Lower leg skin (tissue), 4 donors: ENCODE measurements around the gene BLVRB. TPM values are rescaled to one million over a fixed set of nuclear protein-coding genes. Genes with fewer than 3 reads are reported as not detected.
"Not testable (repeated sequence)": the region's sequence is repeated elsewhere in the genome, so short reads cannot be mapped to it uniquely, and the experiment has no call there.

Experiments used
- DNase-seq, 2 donors: peaks; one replicate each; pipeline ENCODE4 v3.0.0-alpha.2; 2019; ENCODE audit warnings: low spot score in 2 of 2
- H3K4me3 ChIP-seq: fragments of 200-600 bp; sonication (generic); 2 replicates; pipeline ENCODE4 v1.5.1; 2017; ENCODE audit warnings: mild to moderate bottlenecking, low read depth; ENCODE audit not compliant: poor library complexity, severe bottlenecking
- CTCF ChIP-seq, 3 donors: fragments of 450-650 bp; IDR thresholded peaks; one replicate each; pipeline ENCODE4 v1.5.1; 2016; ENCODE audit warnings: antibody characterized with exemption in 3 of 3, mild to moderate bottlenecking in 3 of 3, moderate library complexity in 2 of 3
- POLR2A ChIP-seq, 2 donors: fragments of 450-650 bp; IDR thresholded peaks; one replicate each; pipeline ENCODE4 v1.6.1; 2016 to 2017; ENCODE audit warnings: antibody characterized with exemption in 2 of 2, mild to moderate bottlenecking in 1 of 2, moderate library complexity in 1 of 2
- WGBS, 2 donors: methylation state at CpG; one replicate each; pipeline ENCODE4 v1.1.5; 2018; 5-methylcytosine and 5-hydroxymethylcytosine counted together
- intact Hi-C: fragments of 100-400 bp; cut with DNase I; formaldehyde crosslinking; loops from one replicate; pipeline ENCODE4 v1.15.0; 2023; ENCODE audit warnings: low total_unique reads
- total RNA-seq, 4 donors: library from RNA; depleted of rRNA; stranded (reverse); fragments of >200 nt; gene quantifications; one replicate each; pipeline ENCODE4 v1.1.0, GENCODE V29; 2016

The BLVRB gene
- total RNA-seq, 4 donors from 2014 or later: 139 to 161 (median 154) TPM

GRCh38 chr19:40494191-40494838 is 28.8 kb upstream of the BLVRB start:
- no peak overlapping the region for H3K4me3 ChIP-seq
- intact Hi-C loops: no loop called here
- TF ChIP-seq POLR2A (IDR thresholded peaks at IDR 0.05) (no peak), CTCF (IDR thresholded peaks at IDR 0.05) (no peak)
- no peak for DNase-seq
- WGBS, 2 donors: 74 to 82% methylated on average over 1 of the region's 1 CpG

- no peak overlapping the region for H3K4me3 ChIP-seq
- no peak for TF ChIP-seq POLR2A (IDR thresholded peaks at IDR 0.05)
- no peak for TF ChIP-seq CTCF (IDR thresholded peaks at IDR 0.05)
- DNase-seq: no peak
- intact Hi-C loops: no loop called here
- 68 to 74% methylated on average over 4 of the region's 4 CpGs for WGBS, 2 donors
Measured at GRCh38 chr19:40493778-40494177, 28.2 kb upstream of the BLVRB start.

GRCh38 chr19:40492274-40492673 is 26.7 kb upstream of the BLVRB start:
- intact Hi-C loops: no loop called here
- DNase-seq: no peak
- WGBS, 2 donors: 92% methylated on average over 3 of the region's 3 CpGs
- no peak overlapping the region for H3K4me3 ChIP-seq
- TF ChIP-seq POLR2A (IDR thresholded peaks at IDR 0.05) (no peak), CTCF (IDR thresholded peaks at IDR 0.05) (no peak)

- intact Hi-C loops: no loop called here
- TF ChIP-seq POLR2A (IDR thresholded peaks at IDR 0.05): no peak
- TF ChIP-seq CTCF (IDR thresholded peaks at IDR 0.05): no peak
- DNase-seq: no peak
- H3K4me3 ChIP-seq: no peak overlapping the region
- 64 to 67% methylated on average over 23 to 25 of the region's 25 CpGs for WGBS, 2 donors
Measured at GRCh38 chr19:40489882-40490230, 24.3 kb upstream of the BLVRB start.

DNA sequence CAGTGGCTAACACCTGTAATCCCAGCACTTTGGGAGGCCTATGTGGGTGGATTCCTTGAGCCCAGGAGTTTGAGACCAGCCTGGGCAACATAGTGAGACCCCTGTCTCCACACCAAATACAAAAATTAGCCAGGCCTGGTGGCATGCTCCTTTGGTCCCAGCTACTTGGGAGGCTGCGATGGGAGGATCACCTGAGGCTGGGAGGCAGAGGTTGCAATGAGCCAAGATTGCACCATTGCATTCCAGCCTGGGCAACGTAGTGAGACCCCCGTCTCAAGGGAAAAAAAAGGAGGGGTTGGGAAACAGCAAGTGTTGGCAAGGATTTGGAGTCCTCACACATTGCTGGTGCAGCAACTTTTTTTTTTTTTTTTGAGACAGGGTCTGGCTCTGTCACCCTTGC is 20.5 kb upstream of the BLVRB start:
- intact Hi-C loops: no loop called here
- no peak overlapping the region for H3K4me3 ChIP-seq
- no peak for DNase-seq
- no peak for TF ChIP-seq POLR2A (IDR thresholded peaks at IDR 0.05)
- 86 to 92% methylated on average over 3 of the region's 3 CpGs for whole genome bisulfite sequencing, 2 donors

GRCh38 chr19:40475878-40476644 is 10.5 kb upstream of the BLVRB start:
- DNase-seq, H3K4me3 ChIP-seq, intact Hi-C loops: not testable (repeated sequence)
- WGBS, 2 donors: 86 to 89% methylated on average over 15 of the region's 15 CpGs

DNA sequence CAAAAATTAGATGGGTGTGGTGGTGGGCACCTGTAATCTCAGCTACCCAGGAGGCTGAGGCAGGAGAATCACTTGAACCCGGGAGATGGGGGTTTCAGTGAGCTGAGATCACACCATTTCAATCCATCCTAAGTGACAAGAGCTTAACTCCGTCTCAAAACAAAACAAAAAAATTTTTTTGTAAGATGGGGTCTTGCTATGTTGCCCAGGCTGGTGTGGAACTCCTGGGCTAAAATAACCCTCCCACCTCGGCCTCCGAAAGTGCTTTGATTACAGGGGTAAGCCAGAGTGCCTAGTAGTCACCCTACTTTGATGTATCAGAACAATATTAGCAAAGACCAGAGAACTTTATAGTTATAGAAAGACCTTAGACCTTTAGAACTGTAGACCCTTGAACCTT is 9.2 kb upstream of the BLVRB start:
- DNase-seq: no peak
- 93% methylated on average over 4 of the region's 4 CpGs for WGBS, 2 donors
- no peak overlapping the region for H3K4me3 ChIP-seq
- intact Hi-C loops: no loop called here
- TF ChIP-seq POLR2A (IDR thresholded peaks at IDR 0.05): no peak
- TF ChIP-seq CTCF (IDR thresholded peaks at IDR 0.05): no peak
